H1 (cell line): ENCODE measurements around the gene FBXO30. TPM values are rescaled to one million over a fixed set of nuclear protein-coding genes. Genes with fewer than 3 reads are reported as not detected.

Source experiments
- ASH2L ChIP-seq: fragments of 200-600, 300-600 bp; sonication (generic); IDR thresholded peaks from one replicate; pipeline ENCODE4 v1.7.1; 2017; ENCODE audit warnings: low read length
- ATF2 ChIP-seq: IDR thresholded peaks from 2 replicates; pipeline ENCODE4 v1.6.1; 2012; ENCODE audit warnings: low read length, inconsistent platforms
- CBX5 ChIP-seq: fragments of 300-800, 300-1000 bp; sonication (generic); IDR thresholded peaks from 2 replicates; pipeline ENCODE4 v1.7.1; 2016; ENCODE audit warnings: antibody characterized with exemption, low read length, low read depth
- CBX8 ChIP-seq: fragments of 300-800, 300-1000 bp; sonication (generic); IDR thresholded peaks from 2 replicates; pipeline ENCODE4 v1.7.1; 2016; ENCODE audit warnings: low read depth, low read length, borderline replicate concordance
- CEBPB ChIP-seq: IDR thresholded peaks from 2 replicates; pipeline ENCODE4 v1.6.1; 2012; ENCODE audit warnings: low read depth, low read length
- CHD2 ChIP-seq: IDR thresholded peaks from 2 replicates; pipeline ENCODE4 v1.6.1; 2012; ENCODE audit warnings: low read length, improper control_type of control experiment
- CTCF ChIP-seq, 3 experiments: IDR thresholded peaks; 1 replicate in 2 of 3; 2 replicates in 1 of 3; pipeline versions ENCODE4 v1.5.1 to v1.6.1; 2011; ENCODE audit warnings: low read length in 3 of 3, mild to moderate bottlenecking in 3 of 3, inconsistent platforms in 2 of 3, low read depth in 1 of 3, moderate library complexity in 1 of 3; ENCODE audit not compliant: insufficient read depth in 1 of 3; ENCODE audit errors: control extremely low read depth in 1 of 3
- JUN ChIP-seq: IDR thresholded peaks from 2 replicates; pipeline ENCODE4 v1.6.1; 2011; ENCODE audit warnings: low read depth, mild to moderate bottlenecking, improper control_type of control experiment, low read length
- KDM4A ChIP-seq: IDR thresholded peaks from one replicate; pipeline ENCODE4 v1.7.1; 2012; ENCODE audit warnings: low read depth, mild to moderate bottlenecking, moderate library complexity, low read length, inconsistent platforms; ENCODE audit not compliant: severe bottlenecking
- MAFK ChIP-seq: IDR thresholded peaks from 2 replicates; pipeline ENCODE4 v1.6.1; 2012; ENCODE audit warnings: low read depth, mild to moderate bottlenecking, improper control_type of control experiment, low read length
- MAX ChIP-seq: IDR thresholded peaks from 2 replicates; pipeline ENCODE4 v1.6.1; 2012; ENCODE audit warnings: inconsistent platforms
- NANOG ChIP-seq: IDR thresholded peaks from 2 replicates; pipeline ENCODE4 v1.6.1; 2011; ENCODE audit warnings: low read length, low read depth, mild to moderate bottlenecking, inconsistent platforms; ENCODE audit not compliant: insufficient read depth, poor library complexity, severe bottlenecking
- POLR2A ChIP-seq, 2 experiments: IDR thresholded peaks; 1 replicate in 1 of 2; 2 replicates in 1 of 2; pipeline ENCODE4 v1.6.1; 2011; ENCODE audit warnings: low read depth in 2 of 2, low read length in 2 of 2, mild to moderate bottlenecking in 2 of 2; ENCODE audit errors: control extremely low read depth in 1 of 2
- TEAD4 ChIP-seq: IDR thresholded peaks from 2 replicates; pipeline ENCODE4 v1.6.1; 2012; ENCODE audit warnings: low read depth, low read length, inconsistent platforms, mixed read lengths
- polyA plus RNA-seq, 7 experiments: library from polyadenylated mRNA; depleted of rRNA in 3 of 7; stranded (reverse) in 5 of 7; unstranded in 2 of 7; fragments of >200 nt in 5 of 7; fragments of 200-250 nt in 2 of 7; gene quantifications; 1 replicate in 5 of 7; 2 replicates in 1 of 7; 4 replicates in 1 of 7; pipeline versions ENCODE4 v1.2.1 to v1.2.3, GENCODE V29; 2011 to 2013; ENCODE audit warnings: missing spikeins in 2 of 7, mixed read lengths in 2 of 7
- total RNA-seq: library from RNA; stranded (reverse); fragmentation: NEBNext Ultra II Directional; extraction: Animal tissue kit (Norgen Biotek cat#: 25700); gene quantifications from 2 replicates; pipeline ENCODE4 v1.2.1, GENCODE V29; 2021

Gene FBXO30
- total and polyA plus RNA-seq, 2 of the 8 experiments (the other 6 are each of a cell fraction or from before 2014, with no cell fraction given), result 3.9 to 18.3 TPM

- no peak for TF ChIP-seq ATF2
- TF ChIP-seq TEAD4, result no peak
- no peak for TF ChIP-seq CHD2
- no peak for TF ChIP-seq JUN
- no peak for TF ChIP-seq ASH2L
- no peak for TF ChIP-seq CBX8
- peak; percentile 94 for TF ChIP-seq MAX
- TF ChIP-seq NANOG, result no peak
- no peak for TF ChIP-seq CEBPB
- TF ChIP-seq MAFK, result no peak
- TF ChIP-seq CTCF (IDR thresholded peaks at IDR 0.05; ENCODE audit: control extremely low read depth in 1 of 3, insufficient read depth in 1 of 3, low read depth in 1 of 3, low read length in 3 of 3), result no peak
- TF ChIP-seq CBX5, result no peak
- peak; percentile 41 to 67 for TF ChIP-seq POLR2A (IDR thresholded peaks at IDR 0.05; ENCODE audit: control extremely low read depth in 1 of 2, low read depth in 2 of 2, low read length in 2 of 2)
- TF ChIP-seq KDM4A, result peak; percentile 53
Measured at GRCh38 chr6:145814035-145814500, 527 bp downstream of the FBXO30 start (continued).
